PC-9 (cell line): ENCODE data around the gene AK3. TPM values are rescaled to one million over a fixed set of nuclear protein-coding genes. Genes with fewer than 3 reads are reported as not detected.

Source experiments
- BruUV-seq: library from RNA; stranded (reverse); fragments of 400-500 nt; replicated peaks from 2 replicates; lab custom pipeline; 2021; lab: Mats Ljungman, UMichigan
- CTCF ChIA-PET: fragments of 300-600 bp; sonication (Branson Sonifier 250); formaldehyde crosslinking; loops from one replicate; lab custom pipeline; 2022; ENCODE audit warnings: antibody characterized with exemption; lab: Charles Lee
- POLR2A ChIA-PET: fragments of 300-600 bp; sonication (Branson Sonifier 250); formaldehyde crosslinking; loops from one replicate; lab custom pipeline; 2022; ENCODE audit warnings: antibody characterized with exemption; ENCODE audit not compliant: unreplicated experiment; lab: Charles Lee
- DNase-seq, 2 experiments: peaks; one replicate each; pipeline versions ENCODE4 v3.0.0 to v3.0.0-alpha.2; 2015 to 2022; ENCODE audit warnings: mixed read lengths in 1 of 2
- H2AFZ ChIP-seq: fragments of 200-600 bp; sonication (generic); 2 replicates; pipeline ENCODE4 v1.8.1; 2017; ENCODE audit warnings: antibody characterized with exemption
- H3F3A ChIP-seq: fragments of 200-600 bp; sonication (generic); 2 replicates; pipeline ENCODE4 v1.8.1; 2017; ENCODE audit warnings: antibody characterized with exemption, mild to moderate bottlenecking, low read depth; ENCODE audit not compliant: insufficient read depth
- H3K27ac ChIP-seq: fragments of 200-600 bp; sonication (generic); 2 replicates; pipeline ENCODE4 v1.6.1; 2016; ENCODE audit warnings: mixed run types
- H3K27me3 ChIP-seq: fragments of 200-600 bp; sonication (generic); 2 replicates; pipeline ENCODE4 v1.6.1; 2016; ENCODE audit warnings: low read depth, mixed run types; ENCODE audit not compliant: insufficient read depth
- H3K36me3 ChIP-seq: fragments of 200-600 bp; sonication (generic); 2 replicates; pipeline ENCODE4 v1.6.1; 2016; ENCODE audit warnings: low read depth, mixed run types
- H3K4me1 ChIP-seq: fragments of 200-600 bp; sonication (generic); replicated peaks from 2 replicates; pipeline ENCODE4 v1.6.1; 2016; ENCODE audit warnings: mixed run types; ENCODE audit not compliant: insufficient read depth
- H3K4me2 ChIP-seq: fragments of 200-600 bp; sonication (generic); 2 replicates; pipeline ENCODE4 v1.6.1; 2017; ENCODE audit warnings: mixed run types
- H3K4me3 ChIP-seq: fragments of 200-600 bp; sonication (generic); 2 replicates; pipeline ENCODE4 v1.6.1; 2016; ENCODE audit warnings: mixed run types
- H3K79me2 ChIP-seq: fragments of 200-600 bp; sonication (generic); 2 replicates; pipeline ENCODE4 v1.6.1; 2017; ENCODE audit warnings: low read depth, mixed run types
- H3K9me2 ChIP-seq: fragments of 200-600 bp; sonication (generic); 2 replicates; pipeline ENCODE4 v1.8.1; 2017; ENCODE audit warnings: mild to moderate bottlenecking; ENCODE audit not compliant: insufficient read depth
- H3K9me3 ChIP-seq: fragments of 200-600 bp; sonication (generic); 2 replicates; pipeline ENCODE4 v1.8.1; 2016; ENCODE audit warnings: low read depth; ENCODE audit not compliant: insufficient read depth
- H4K20me1 ChIP-seq: fragments of 200-600 bp; sonication (generic); 2 replicates; pipeline ENCODE4 v1.8.1; 2017; ENCODE audit not compliant: insufficient read depth
- CTCF ChIP-seq: fragments of 200-600 bp; sonication (generic); conservative IDR thresholded peaks from 2 replicates; pipeline ENCODE4 v1.6.1; 2017; ENCODE audit warnings: mixed run types, antibody characterized with exemption, mild to moderate bottlenecking, moderate library complexity
- EZH2 ChIP-seq: fragments of 200-600 bp; sonication (generic); IDR thresholded peaks from 2 replicates; pipeline ENCODE4 v1.8.0; 2017; ENCODE audit warnings: antibody characterized with exemption, low read depth
- intact Hi-C: fragments of 100-400 bp; cut with micrococcal nuclease; formaldehyde crosslinking; loops from one replicate; pipeline ENCODE4 v1.10.0; 2022; ENCODE audit not compliant: unreplicated experiment
- total RNA-seq: library from RNA; stranded (reverse); gene quantifications from 2 replicates; pipeline ENCODE4 v1.2.3, GENCODE V29; 2021

Gene AK3
- total RNA-seq, 1 experiment from 2014 or later: 36.2 TPM

- CTCF ChIA-PET: no interaction called here
- POLR2A ChIA-PET: no interaction called here
- H3K4me3 ChIP-seq: no peak overlapping the region
Observed at GRCh38 chr9:4668604-4669003, 72.4 kb downstream of the AK3 start.

GRCh38 chr9:4667681-4668080 lies 73.3 kb downstream of the AK3 start:
- Histone ChIP-seq H3K4me1 (peaks cover 33% of the 10 kb centered on the region), H3K9me3 (no peaks in the 10 kb centered on the region), H3K9me2 (no peaks in the 10 kb centered on the region), H3K27me3 (no peaks in the 10 kb centered on the region), H3K4me2 (no peak overlapping the region), H3K4me3 (no peak overlapping the region), H2AFZ (no peak overlapping the region), H4K20me1 (no peaks in the 10 kb centered on the region), H3K27ac (no peak overlapping the region), H3F3A (no peaks in the 10 kb centered on the region), H3K36me3 (no peaks in the 10 kb centered on the region), H3K79me2 (peaks cover 22% of the 10 kb centered on the region)
- ChIA-PET POLR2A (no interaction called here), CTCF (no interaction called here)
- intact Hi-C loops: no loop called here
- TF ChIP-seq EZH2 (no peak), CTCF (no peak)
- no TSS peak for BruUV-seq
- no peak for DNase-seq

More at GRCh38 chr9:4668604-4669003, 72.4 kb downstream of the AK3 start:
- H3K79me2 ChIP-seq: peaks cover 13% of the 10 kb centered on the region; the same call in 1 of the 2 replicates
- H3K4me2 ChIP-seq: no peak overlapping the region
- H3K27me3 ChIP-seq: no peaks in the 10 kb centered on the region
- no peak overlapping the region for H3K27ac ChIP-seq
- H3K36me3 ChIP-seq: no peaks in the 10 kb centered on the region
- intact Hi-C loops: no loop called here
- H3F3A ChIP-seq: no peaks in the 10 kb centered on the region
- no peaks in the 10 kb centered on the region for H4K20me1 ChIP-seq
- no TSS peak for BruUV-seq
- peaks cover 24% of the 10 kb centered on the region for H3K4me1 ChIP-seq
- H3K9me3 ChIP-seq: no peaks in the 10 kb centered on the region
- no peak overlapping the region for H2AFZ ChIP-seq
- TF ChIP-seq CTCF (no peak), EZH2 (no peak)
- H3K9me2 ChIP-seq: no peaks in the 10 kb centered on the region
- no peak for DNase-seq

- H3K4me2 ChIP-seq: peak within 1 kb of the TSS; percentile 96
- H3K4me1 ChIP-seq: peaks cover 41% of the 10 kb centered on the region
- intact Hi-C loops: no loop called here
- TSS peak; percentile 27 for BruUV-seq
- no peaks in the 10 kb centered on the region for H3K9me3 ChIP-seq
- H3K9me2 ChIP-seq: no peaks in the 10 kb centered on the region
- H3F3A ChIP-seq: peaks cover 3% of the 10 kb centered on the region; the same call in 1 of the 2 replicates
- H4K20me1 ChIP-seq: no peaks in the 10 kb centered on the region
- no peaks in the 10 kb centered on the region for H3K36me3 ChIP-seq
- ChIA-PET CTCF (interaction anchor here (0.7 kb wide), 1 partner anchor 36 kb away, joined by 3 read pairs; no protein-coding TSS in a partner anchor), POLR2A (interaction anchor here (0.6 kb wide), 2 partner anchors 10 to 1106 kb away, joined by 5 to 7 read pairs; no protein-coding TSS in a partner anchor)
- TF ChIP-seq CTCF (no peak), EZH2 (no peak)
- H3K79me2 ChIP-seq: peaks cover 23% of the 10 kb centered on the region
- DNase-seq: peak in 1 of 2 experiments; percentile 38
- H2AFZ ChIP-seq: peak within 1 kb of the TSS; percentile 82
- H3K4me3 ChIP-seq: peak within 1 kb of the TSS; percentile 55
- H3K27me3 ChIP-seq: no peaks in the 10 kb centered on the region
- no peak within 1 kb of the TSS for H3K27ac ChIP-seq
Observed at GRCh38 chr9:4666042-4666699, 74.8 kb downstream of the AK3 start, which contains the start of gene SPATA6L. Gene SPATA6L, minus strand, starts transcription at chr9:4666480. Its CDS starts 230 bp downstream, at chr9:4666250.
